ENCODE data around the gene KCNQ4. TPM values are rescaled to one million over a fixed set of nuclear protein-coding genes. Genes with fewer than 3 reads are reported as not detected.

Gene KCNQ4
- total RNA-seq, 1 donor from 2014 or later: 79.4 TPM

DNA sequence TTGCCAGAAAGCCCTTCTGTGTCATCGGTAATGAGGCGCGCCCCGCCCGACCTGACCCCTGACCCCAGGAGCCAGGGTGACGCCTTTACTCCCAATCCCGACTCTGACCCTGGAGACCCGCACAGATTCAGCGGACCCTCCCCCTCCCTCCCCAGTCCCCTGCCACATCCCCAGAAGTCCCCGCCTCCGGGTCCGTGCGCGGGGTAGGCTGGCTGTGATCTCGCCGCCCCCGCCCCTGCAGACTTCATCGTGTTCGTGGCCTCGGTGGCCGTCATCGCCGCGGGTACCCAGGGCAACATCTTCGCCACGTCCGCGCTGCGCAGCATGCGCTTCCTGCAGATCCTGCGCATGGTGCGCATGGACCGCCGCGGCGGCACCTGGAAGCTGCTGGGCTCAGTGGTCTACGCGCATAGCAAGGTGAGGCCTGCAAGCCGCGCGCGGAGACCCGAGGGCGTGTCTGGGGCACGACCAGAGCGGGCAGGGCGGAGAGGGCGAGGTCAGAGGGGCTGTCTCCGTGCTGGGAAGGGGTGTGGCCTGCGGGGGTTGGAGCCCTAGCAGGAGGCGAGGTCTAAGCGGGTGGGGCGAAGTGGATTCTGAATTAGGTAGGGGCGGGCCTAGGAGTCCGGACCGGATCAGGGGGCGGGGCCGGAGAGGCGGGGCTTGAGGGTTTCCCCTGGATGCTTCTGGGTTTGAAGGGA is 34.8 kb downstream of the KCNQ4 start:
- peak; percentile 41 for DNase-seq (ENCODE audit: low read depth)

DNA sequence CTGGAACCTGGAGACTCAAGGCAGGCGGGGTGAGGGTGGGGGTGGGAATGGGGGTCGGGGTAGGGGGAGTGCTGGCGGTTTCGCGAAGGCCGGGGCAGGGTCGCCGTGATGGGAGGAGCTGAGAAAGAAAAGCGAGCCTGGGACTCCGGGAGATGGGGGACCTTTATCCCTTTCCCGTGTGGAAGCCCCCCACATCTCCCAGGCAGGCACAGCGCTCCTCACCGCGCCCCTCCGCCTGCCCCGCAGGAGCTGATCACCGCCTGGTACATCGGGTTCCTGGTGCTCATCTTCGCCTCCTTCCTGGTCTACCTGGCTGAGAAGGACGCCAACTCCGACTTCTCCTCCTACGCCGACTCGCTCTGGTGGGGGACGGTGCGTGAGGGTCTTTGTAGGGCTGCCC is 35.5 kb downstream of the KCNQ4 start:
- DNase-seq (ENCODE audit: low read depth): no peak

GRCh38 chr1:40820251-40820797 is 36.7 kb downstream of the KCNQ4 start:
- DNase-seq (ENCODE audit: low read depth): peak; percentile 65

DNA sequence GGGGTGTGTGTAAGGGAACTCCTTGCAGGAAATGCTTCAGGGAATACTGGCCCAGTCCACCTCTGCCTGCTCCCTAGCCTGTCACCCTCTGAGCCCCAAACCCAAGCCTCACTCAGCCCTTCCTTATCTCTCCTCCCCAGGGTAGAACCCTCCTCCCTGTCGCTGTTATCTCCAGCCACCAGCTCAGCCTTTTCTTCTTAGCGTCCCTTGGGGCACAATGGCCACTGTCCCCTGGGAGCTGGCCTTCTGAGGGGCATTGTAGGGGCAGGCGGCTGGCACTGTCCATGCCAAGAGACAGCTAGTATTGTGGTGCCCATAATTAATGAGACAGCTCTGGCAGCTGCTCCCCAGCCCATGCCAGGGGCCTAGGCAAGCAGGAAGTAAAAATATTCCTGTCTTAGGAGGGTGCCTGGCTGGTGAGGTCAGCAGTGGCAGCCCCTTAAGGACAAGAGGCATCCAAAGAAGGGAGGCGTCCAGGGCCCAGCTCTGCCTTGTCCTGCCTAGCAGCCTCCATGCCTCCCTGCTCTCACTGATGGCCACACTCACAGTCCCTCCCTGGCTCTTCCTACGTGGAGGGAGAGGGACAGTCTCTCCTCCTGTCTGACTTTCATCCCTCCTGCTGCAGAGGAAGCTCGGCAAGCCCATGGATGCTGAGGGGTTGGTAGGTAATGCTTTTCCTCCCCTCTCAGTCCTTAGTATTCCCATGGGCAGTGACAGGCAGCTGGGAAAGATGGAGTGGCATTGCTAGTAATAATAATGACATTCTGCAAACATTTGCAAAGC is 37.5 kb downstream of the KCNQ4 start:
- peak; percentile 95 for DNase-seq (ENCODE audit: low read depth)

DNA sequence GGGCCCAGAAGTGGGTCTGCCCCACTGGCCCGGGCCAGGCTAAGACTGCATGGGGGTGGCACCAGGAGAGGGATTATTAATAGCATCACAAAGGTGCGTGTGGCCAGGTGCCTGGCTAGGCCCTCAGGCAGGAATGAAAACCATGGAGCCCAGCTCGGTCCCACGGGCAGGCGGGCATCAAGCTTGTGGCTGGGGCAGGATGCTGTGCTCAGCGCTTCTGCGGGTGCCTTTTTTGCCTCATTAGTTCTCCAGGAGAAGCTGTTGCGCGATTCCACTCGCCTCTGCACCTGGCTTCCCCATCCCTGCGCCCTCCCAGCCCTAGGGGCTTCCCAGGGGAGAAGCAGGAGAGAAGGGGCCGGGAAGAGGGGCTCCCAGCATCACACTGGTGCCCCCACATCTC is 39.3 kb downstream of the KCNQ4 start:
- DNase-seq (ENCODE audit: low read depth): no peak

DNA sequence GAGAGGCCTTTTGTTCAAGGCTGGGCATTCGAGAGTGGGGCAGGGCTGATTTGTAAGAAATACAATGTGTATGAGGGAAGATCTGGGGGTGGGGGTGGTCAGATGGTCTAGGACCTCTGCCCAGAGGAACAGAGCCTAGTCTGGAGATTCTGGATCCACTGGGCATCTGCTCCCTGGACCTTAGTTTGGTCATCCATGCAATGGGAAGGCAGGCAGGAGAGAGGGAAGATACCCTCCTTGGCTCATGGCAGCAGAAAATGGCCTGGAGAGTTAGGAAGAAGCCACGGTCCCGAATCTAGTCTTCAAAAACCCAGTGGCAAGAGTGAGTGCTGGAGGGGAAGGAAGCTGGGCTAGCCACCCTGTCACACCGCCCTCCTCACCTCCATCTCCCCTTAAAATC is 39.8 kb downstream of the KCNQ4 start:
- DNase-seq (ENCODE audit: low read depth): no peak

DNA sequence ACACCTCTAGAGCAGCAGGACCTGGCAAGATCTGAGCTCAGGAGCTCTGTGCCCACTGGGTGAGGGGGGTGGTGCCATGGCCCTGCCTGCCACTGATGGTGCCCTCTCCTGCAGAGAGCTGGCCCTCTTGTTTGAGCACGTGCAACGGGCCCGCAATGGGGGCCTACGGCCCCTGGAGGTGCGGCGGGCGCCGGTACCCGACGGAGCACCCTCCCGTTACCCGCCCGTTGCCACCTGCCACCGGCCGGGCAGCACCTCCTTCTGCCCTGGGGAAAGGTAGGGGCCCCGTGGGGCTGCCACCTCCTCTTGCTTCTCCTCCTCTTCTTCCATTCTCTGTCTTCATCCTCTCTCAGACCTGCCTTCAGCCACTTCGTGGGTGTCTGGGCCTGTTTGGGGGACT is 40.4 kb downstream of the KCNQ4 start:
- DNase-seq (ENCODE audit: low read depth): no peak

DNA sequence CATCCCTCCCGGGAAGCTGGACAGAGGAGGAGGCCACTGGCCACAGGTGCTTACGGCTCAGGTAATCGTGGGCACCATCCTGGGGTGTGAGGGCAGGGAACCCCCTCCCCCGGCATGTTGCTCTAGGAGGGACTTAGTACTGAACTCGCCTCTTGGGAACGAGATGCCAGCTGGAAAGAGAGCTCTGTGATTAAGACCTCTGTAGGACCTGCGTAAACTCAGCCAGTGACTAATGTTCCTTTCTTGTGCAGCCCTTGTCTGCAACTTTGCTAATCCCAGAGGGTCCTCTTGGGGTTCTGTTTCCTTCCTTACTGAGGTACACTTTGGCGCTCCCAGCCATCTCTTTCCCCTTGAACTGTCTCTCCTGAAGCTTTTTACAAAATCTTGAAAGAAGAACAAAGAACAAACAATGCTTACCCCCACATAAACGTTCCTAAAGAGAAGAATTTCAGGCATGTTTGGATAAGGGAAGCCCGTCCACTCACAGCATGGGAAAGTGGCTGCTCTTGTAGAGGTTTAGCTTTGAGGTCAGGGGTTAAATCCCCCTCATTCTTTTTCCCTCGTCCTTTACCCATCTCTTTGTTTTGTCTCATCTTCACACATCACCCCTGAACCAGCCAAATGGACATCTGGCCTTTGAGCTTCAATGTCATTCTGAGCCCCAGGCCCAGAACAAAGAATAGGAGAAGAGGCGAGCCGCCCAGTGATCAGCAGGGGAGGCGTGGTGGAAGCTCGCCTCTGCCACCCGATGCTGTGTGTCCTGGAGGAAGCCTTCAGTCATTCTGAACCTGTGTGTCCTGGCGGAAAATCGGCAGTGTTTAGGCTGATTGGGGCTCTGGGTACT is 41.2 kb downstream of the KCNQ4 start:
- peak; percentile 55 for DNase-seq (ENCODE audit: low read depth)

DNA sequence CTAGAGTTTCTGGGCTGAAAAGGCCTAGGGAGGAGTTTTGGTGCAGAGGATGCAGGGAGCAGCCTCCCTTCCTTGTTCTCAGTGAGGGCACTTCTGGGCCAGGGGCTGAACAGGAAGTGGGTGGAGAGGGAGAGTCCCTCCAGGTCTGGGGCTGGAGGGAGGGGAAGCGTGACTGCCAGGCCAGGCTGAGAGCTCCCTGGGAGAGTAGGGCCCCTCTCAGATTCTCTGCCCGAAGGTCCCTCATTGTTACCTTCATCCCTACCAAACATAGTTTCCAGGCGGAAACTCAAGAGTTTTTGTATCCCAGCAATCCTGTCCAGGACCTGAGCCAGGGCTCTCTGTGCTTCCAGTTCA is 41.8 kb downstream of the KCNQ4 start:
- DNase-seq (ENCODE audit: low read depth): no peak

DNA sequence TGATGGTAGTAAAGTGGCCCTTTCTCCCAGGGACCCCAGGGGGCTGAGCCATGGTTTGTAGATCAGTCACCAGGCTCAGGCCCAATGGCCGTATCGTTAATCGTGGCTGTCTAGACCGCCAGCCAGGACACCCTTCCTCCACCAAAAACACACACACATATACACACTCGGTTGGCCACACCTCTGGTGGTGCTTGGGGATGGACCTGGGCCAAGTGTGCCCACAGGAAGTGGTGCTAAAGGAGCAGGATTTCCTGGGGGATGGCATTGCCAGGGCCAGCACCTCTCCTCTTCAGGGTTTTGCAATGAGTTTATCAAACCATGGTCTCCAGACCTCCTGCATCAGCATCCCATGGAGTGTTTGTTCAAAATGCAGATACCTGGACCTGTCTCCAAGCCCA is 42.4 kb downstream of the KCNQ4 start:
- no peak for DNase-seq (ENCODE audit: low read depth)

- DNase-seq (ENCODE audit: low read depth): no peak
Measured at GRCh38 chr1:40829631-40830245, 46.2 kb downstream of the KCNQ4 start.

GRCh38 chr1:40830419-40830943 is 46.9 kb downstream of the KCNQ4 start:
- DNase-seq (ENCODE audit: low read depth): no peak

DNA sequence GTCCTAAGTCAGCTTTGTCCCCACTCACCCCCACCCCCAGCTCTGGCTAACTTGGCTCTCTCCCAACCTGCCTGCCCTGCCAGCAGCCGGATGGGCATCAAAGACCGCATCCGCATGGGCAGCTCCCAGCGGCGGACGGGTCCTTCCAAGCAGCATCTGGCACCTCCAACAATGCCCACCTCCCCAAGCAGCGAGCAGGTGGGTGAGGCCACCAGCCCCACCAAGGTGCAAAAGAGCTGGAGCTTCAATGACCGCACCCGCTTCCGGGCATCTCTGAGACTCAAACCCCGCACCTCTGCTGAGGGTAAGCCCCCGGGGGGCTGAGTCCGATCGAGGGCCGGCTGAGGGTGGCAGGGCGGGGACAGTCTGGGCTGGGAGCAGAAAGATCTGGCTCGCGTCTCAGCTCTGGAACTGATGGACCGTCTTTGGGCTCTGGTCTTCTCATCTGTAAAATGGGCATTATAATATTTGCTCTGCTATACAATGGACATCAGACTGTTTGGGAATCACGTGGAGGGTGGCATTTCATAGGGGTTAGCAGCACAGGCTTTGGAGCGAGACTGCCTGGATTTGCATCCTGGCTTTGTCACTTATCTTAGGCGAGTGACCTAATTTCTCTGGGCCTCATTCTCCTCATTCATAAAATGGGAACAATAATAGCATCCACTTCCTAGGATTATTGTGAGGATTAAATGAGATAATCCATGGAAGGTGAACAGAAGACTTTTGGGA is 47.6 kb downstream of the KCNQ4 start:
- no peak for DNase-seq (ENCODE audit: low read depth)

GRCh38 chr1:40833979-40834378 is 50.4 kb downstream of the KCNQ4 start:
- no peak for DNase-seq (ENCODE audit: low read depth)

GRCh38 chr1:40834968-40835545 is 51.5 kb downstream of the KCNQ4 start:
- DNase-seq (ENCODE audit: low read depth): no peak

- DNase-seq (ENCODE audit: low read depth): no peak
Measured at GRCh38 chr1:40836283-40836682, 52.7 kb downstream of the KCNQ4 start.

DNA sequence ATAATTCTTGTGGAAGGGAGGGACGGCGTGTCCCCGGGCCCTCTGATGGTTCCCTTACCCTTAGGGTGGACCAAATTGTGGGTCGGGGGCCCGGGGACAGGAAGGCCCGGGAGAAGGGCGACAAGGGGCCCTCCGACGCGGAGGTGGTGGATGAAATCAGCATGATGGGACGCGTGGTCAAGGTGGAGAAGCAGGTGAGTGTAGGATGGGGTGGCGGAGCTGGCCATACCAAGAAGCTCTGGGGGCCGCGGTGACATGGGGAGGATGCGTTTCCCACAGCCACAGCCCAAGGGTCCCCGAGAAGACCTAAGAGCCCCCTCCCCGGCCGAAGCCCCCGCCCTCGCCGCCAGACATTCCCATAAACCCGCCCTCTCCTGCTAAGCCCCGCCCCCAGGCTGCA is 54.0 kb downstream of the KCNQ4 start:
- DNase-seq (ENCODE audit: low read depth): no peak

DNA sequence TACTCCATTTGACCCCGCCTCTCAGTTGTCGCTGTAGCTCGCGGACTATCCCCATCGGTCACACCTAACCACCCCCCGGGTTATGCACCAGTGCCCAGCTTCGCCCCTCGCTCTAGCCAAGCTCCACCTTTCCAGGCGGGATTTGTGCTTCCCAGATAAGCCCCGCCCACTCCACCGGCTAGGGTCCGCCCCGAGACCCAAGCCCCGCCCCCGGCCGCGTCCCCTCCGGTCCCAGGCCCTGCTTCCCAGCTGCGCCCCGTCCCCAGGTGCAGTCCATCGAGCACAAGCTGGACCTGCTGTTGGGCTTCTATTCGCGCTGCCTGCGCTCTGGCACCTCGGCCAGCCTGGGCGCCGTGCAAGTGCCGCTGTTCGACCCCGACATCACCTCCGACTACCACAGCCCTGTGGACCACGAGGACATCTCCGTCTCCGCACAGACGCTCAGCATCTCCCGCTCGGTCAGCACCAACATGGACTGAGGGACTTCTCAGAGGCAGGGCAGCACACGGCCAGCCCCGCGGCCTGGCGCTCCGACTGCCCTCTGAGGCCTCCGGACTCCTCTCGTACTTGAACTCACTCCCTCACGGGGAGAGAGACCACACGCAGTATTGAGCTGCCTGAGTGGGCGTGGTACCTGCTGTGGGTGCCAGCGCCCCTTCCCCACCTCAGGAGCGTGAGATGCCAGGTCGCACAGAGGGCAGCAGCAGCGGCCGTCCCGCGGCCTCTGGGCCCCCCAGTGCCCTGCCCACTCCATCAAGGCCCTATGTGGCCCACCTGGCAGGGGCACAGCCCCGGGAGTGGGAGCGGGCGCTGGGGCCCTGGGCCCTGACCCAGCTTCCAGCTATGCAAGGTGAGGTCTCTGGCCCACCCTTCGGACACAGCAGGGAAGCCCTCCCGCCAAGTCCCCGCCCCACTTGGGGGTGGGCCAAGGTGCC is 54.7 kb downstream of the KCNQ4 start:
- DNase-seq (ENCODE audit: low read depth): no peak

Measured in myocyte (in vitro differentiated cells).